Loucy (cell line): ENCODE measurements around the gene NCOA1.

Experiments used
- H2AFZ ChIP-seq: fragments of 200-600 bp; sonication (generic); 2 replicates; pipeline ENCODE4 v1.6.0; 2016; ENCODE audit warnings: antibody characterized with exemption, mild to moderate bottlenecking, low read length, moderate library complexity
- H3F3A ChIP-seq: fragments of 200-600 bp; 2 replicates; pipeline ENCODE4 v1.6.0; 2016; ENCODE audit warnings: antibody characterized with exemption, low read depth, mild to moderate bottlenecking
- H3K27me3 ChIP-seq: fragments of 200-600 bp; sonication (generic); 2 replicates; pipeline ENCODE4 v1.6.1; 2014; ENCODE audit warnings: low read length, mild to moderate bottlenecking; ENCODE audit not compliant: insufficient read depth, poor library complexity, severe bottlenecking
- H3K36me3 ChIP-seq: fragments of 200-600 bp; sonication (generic); 2 replicates; pipeline ENCODE4 v1.6.1; 2016; ENCODE audit warnings: low read length; ENCODE audit not compliant: insufficient read depth
- H3K4me1 ChIP-seq: fragments of 200-600 bp; sonication (generic); 2 replicates; pipeline ENCODE4 v1.5.1; 2014; ENCODE audit warnings: low read length, mild to moderate bottlenecking; ENCODE audit not compliant: insufficient read depth, poor library complexity, severe bottlenecking
- H3K4me2 ChIP-seq: fragments of 200-600 bp; sonication (generic); 2 replicates; pipeline ENCODE4 v1.6.0; 2014; ENCODE audit warnings: antibody characterized with exemption, low read length, low read depth, mild to moderate bottlenecking; ENCODE audit not compliant: poor library complexity, severe bottlenecking
- H3K4me3 ChIP-seq: fragments of 200-600 bp; sonication (generic); 2 replicates; pipeline ENCODE4 v1.5.1; 2014; ENCODE audit warnings: low read length, mild to moderate bottlenecking, mixed read lengths; ENCODE audit not compliant: poor library complexity, severe bottlenecking
- H3K79me2 ChIP-seq: fragments of 200-600 bp; sonication (generic); 2 replicates; pipeline ENCODE4 v1.6.1; 2014; ENCODE audit warnings: low read length; ENCODE audit not compliant: insufficient read depth
- H3K9ac ChIP-seq: fragments of 200-600 bp; sonication (generic); 2 replicates; pipeline ENCODE4 v1.6.0; 2014; ENCODE audit warnings: mild to moderate bottlenecking, low read depth, low read length, moderate library complexity; ENCODE audit not compliant: poor library complexity, severe bottlenecking
- H3K9me2 ChIP-seq: fragments of 200-600 bp; sonication (generic); replicated peaks from 2 replicates; pipeline ENCODE4 v1.6.1; 2016; ENCODE audit warnings: low read depth, low read length, mixed read lengths
- H3K9me3 ChIP-seq: fragments of 200-600 bp; sonication (generic); 2 replicates; pipeline ENCODE4 v1.6.1; 2014; ENCODE audit warnings: mild to moderate bottlenecking, antibody characterized with exemption, low read length, low read depth; ENCODE audit not compliant: insufficient read depth
- H4K20me1 ChIP-seq: fragments of 200-600 bp; sonication (generic); 2 replicates; pipeline ENCODE4 v1.6.0; 2014; ENCODE audit warnings: antibody characterized with exemption, low read length, mild to moderate bottlenecking; ENCODE audit not compliant: insufficient read depth, poor library complexity, severe bottlenecking
- CTCF ChIP-seq: fragments of 200-600 bp; sonication (generic); conservative IDR thresholded peaks from 2 replicates; pipeline ENCODE4 v1.5.1; 2014; ENCODE audit warnings: mild to moderate bottlenecking, antibody characterized with exemption, low read length
- EZH2phosphoT487 ChIP-seq: fragments of 200-600 bp; IDR thresholded peaks from 2 replicates; pipeline ENCODE4 v1.6.1; 2018; ENCODE audit warnings: antibody characterized with exemption, mild to moderate bottlenecking, moderate library complexity, borderline replicate concordance

Gene NCOA1

DNA sequence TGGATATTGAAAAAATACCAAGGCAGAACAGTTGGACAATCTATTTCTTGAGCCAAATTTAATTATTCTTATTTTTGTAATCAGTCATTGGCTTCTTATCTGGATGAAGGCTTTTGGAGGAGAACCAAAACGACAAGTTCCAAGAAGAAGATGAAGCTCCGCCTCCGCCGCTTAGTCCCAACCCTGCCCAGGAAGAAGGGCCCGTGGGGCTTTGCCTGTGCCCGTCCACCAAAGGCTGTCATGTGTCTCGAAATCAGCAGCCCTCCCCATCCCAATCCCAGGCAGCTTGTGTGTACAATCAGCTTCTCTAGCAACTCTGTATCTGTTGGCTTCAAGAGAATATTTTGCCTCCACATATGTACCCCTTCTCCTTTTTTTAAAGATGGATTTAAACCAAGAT lies 277.5 kb downstream of the NCOA1 start:
- no peak overlapping the region for H2AFZ ChIP-seq
- no peak overlapping the region for H3K4me3 ChIP-seq
- no peak overlapping the region for H3K4me2 ChIP-seq
- H3K79me2 ChIP-seq, result no peaks in the 10 kb centered on the region
- H3K4me1 ChIP-seq, result peaks cover 4% of the 10 kb centered on the region
- H3K9me2 ChIP-seq, result no peaks in the 10 kb centered on the region
- no peaks in the 10 kb centered on the region for H3K9me3 ChIP-seq
- H3F3A ChIP-seq, result no peaks in the 10 kb centered on the region
- no peaks in the 10 kb centered on the region for H4K20me1 ChIP-seq
- TF ChIP-seq EZH2phosphoT487, result no peak
- TF ChIP-seq CTCF, result no peak
- H3K9ac ChIP-seq, result no peak overlapping the region
- H3K36me3 ChIP-seq, result peaks cover 33% of the 10 kb centered on the region
- no peaks in the 10 kb centered on the region for H3K27me3 ChIP-seq

- H3K4me2 ChIP-seq, result no peak overlapping the region
- H2AFZ ChIP-seq, result no peak overlapping the region
- peaks cover 4% of the 10 kb centered on the region for H3K4me1 ChIP-seq
- H3K36me3 ChIP-seq, result peaks cover 19% of the 10 kb centered on the region
- H4K20me1 ChIP-seq, result no peaks in the 10 kb centered on the region
- H3K9me3 ChIP-seq, result no peaks in the 10 kb centered on the region
- TF ChIP-seq CTCF (no peak), EZH2phosphoT487 (no peak)
- no peaks in the 10 kb centered on the region for H3K27me3 ChIP-seq
- H3K79me2 ChIP-seq, result no peaks in the 10 kb centered on the region
- H3K9me2 ChIP-seq, result no peaks in the 10 kb centered on the region
- no peak overlapping the region for H3K4me3 ChIP-seq
- H3K9ac ChIP-seq, result no peak overlapping the region
- H3F3A ChIP-seq, result no peaks in the 10 kb centered on the region
Measured at GRCh38 chr2:24771061-24771460, 280.0 kb downstream of the NCOA1 start.

GRCh38 chr2:24771764-24772586 lies 280.9 kb downstream of the NCOA1 start:
- no peaks in the 10 kb centered on the region for H4K20me1 ChIP-seq
- H3K4me1 ChIP-seq, result no peaks in the 10 kb centered on the region
- H3K36me3 ChIP-seq, result peaks cover 19% of the 10 kb centered on the region
- no peaks in the 10 kb centered on the region for H3K9me3 ChIP-seq
- H3F3A ChIP-seq, result no peaks in the 10 kb centered on the region
- H3K4me2 ChIP-seq, result no peak overlapping the region
- no peak overlapping the region for H2AFZ ChIP-seq
- no peaks in the 10 kb centered on the region for H3K27me3 ChIP-seq
- H3K9ac ChIP-seq, result no peak overlapping the region
- TF ChIP-seq EZH2phosphoT487 (no peak), CTCF (no peak)
- no peaks in the 10 kb centered on the region for H3K79me2 ChIP-seq
- no peaks in the 10 kb centered on the region for H3K9me2 ChIP-seq
- no peak overlapping the region for H3K4me3 ChIP-seq
